Measurements from ENCODE around the gene CTR9. TPM values are rescaled to one million over a fixed set of nuclear protein-coding genes. Genes with fewer than 3 reads are reported as not detected.
A peak's percentile ranks its signal among the peaks of the same experiment; 100 is the strongest.

Gene CTR9
- total and polyA plus RNA-seq, 11 donors, result 9.4 to 28.4 (median 18.7) TPM

DNA sequence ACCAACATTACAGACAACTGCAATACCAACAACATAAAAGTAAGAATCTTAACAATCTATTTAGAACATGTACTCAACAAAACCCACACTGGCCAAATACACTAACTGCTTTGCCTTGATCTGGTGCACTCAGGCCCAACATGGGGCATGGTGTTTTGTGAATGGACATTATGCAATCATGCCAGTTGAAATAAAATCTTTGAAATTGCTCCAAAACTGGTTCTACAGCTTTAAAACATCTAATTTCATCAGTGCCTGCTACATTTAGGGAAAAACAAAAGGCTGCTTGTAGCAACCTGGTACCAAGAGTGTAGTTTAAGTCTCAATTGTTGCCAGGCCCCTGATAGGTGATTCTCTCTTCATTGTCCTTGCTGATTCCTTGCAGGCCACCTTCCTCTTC is 3.3 kb upstream of the CTR9 start:
- DNase-seq (no peak), ATAC-seq (no peak)
- Histone ChIP-seq H3K27ac (no peak overlapping the region), H3K9me3 (no peaks in the 10 kb centered on the region), H3K4me1 (peaks cover 0 to 30% (median 11%) of the 10 kb centered on the region in 12 donors), H3K36me3 (peaks cover 0 to 3% (median 0%) of the 10 kb centered on the region in 9 donors), H3K27me3 (no peaks in the 10 kb centered on the region), H3K4me3 (no peak overlapping the region)
- intact Hi-C loops (cut with DNase I), result no loop called here
- TF ChIP-seq, protein P1, sequence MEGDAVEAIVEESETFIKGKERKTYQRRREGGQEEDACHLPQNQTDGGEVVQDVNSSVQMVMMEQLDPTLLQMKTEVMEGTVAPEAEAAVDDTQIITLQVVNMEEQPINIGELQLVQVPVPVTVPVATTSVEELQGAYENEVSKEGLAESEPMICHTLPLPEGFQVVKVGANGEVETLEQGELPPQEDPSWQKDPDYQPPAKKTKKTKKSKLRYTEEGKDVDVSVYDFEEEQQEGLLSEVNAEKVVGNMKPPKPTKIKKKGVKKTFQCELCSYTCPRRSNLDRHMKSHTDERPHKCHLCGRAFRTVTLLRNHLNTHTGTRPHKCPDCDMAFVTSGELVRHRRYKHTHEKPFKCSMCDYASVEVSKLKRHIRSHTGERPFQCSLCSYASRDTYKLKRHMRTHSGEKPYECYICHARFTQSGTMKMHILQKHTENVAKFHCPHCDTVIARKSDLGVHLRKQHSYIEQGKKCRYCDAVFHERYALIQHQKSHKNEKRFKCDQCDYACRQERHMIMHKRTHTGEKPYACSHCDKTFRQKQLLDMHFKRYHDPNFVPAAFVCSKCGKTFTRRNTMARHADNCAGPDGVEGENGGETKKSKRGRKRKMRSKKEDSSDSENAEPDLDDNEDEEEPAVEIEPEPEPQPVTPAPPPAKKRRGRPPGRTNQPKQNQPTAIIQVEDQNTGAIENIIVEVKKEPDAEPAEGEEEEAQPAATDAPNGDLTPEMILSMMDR (IDR thresholded peaks at IDR 0.05), result no peak
- no peak for TF ChIP-seq POLR2A (IDR thresholded peaks at IDR 0.05)

DNA sequence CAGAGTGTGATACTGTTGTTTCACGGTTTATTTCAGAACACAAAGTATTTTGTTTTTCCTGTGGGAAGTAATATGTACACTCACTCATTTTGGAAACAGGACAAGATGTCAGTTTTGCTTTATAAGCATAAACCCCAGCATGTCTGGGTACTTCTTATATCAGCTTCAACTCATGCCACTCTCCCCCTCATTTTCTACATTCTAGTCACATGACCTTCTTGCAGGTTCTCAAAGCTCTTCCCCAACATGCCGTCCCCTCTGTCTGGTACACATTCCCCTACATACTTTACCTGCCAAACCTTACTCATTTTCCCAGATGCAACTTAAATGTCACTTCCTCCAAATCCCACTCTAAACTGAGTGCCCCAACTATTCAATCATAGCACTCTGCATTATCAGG is 1.6 kb upstream of the CTR9 start:
- Histone ChIP-seq H3K4me3 (no peak overlapping the region), H3K4me1 (peaks cover 0 to 25% (median 14%) of the 10 kb centered on the region in 12 donors), H3K9me3 (no peaks in the 10 kb centered on the region), H3K27me3 (no peaks in the 10 kb centered on the region), H3K27ac (no peak overlapping the region), H3K36me3 (peaks cover 0 to 20% (median 0%) of the 10 kb centered on the region in 9 donors)
- intact Hi-C loops (cut with DNase I), result no loop called here
- ATAC-seq (no peak), DNase-seq (no peak)
- TF ChIP-seq, protein P1 (IDR thresholded peaks at IDR 0.05), result no peak
- no peak for TF ChIP-seq POLR2A (IDR thresholded peaks at IDR 0.05)
- 62 to 70% (median 68%) methylated on average over 2 of the region's 2 CpGs for WGBS, 4 donors

DNA sequence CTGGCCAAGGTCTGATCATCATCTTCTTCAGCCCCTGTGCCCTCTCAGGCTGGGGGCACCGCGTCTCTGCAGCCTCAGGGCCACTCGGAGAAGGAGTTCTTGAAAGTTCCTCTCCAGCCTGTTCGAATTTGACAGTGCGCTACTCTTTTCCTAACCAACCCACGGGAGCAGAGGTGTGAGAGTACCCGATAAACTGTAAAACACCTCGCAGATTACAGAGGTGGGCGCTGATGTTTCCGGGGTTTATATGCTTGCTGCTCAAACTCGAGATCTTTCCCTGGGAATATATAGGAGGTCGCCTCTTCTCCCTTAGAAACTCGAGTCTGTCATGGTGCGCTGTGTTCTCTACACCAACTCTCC is 515 bp downstream of the CTR9 start:
- Histone ChIP-seq H3K27ac (peak overlapping the region; percentile 87 to 98 (median 92)), H3K4me1 (peaks cover 0 to 25% (median 14%) of the 10 kb centered on the region in 12 donors), H3K9me3 (no peaks in the 10 kb centered on the region), H3K27me3 (no peaks in the 10 kb centered on the region), H3K4me3 (peak overlapping the region; percentile 61 to 98 (median 92)), H3K36me3 (peaks cover 0 to 41% (median 3%) of the 10 kb centered on the region in 9 donors)
- peak in 3 of 4 donors; percentile 15 to 38 (median 28) for ATAC-seq
- 0 to 1% (median 1%) methylated on average over 14 of the region's 14 CpGs for WGBS, 4 donors
- no peak for DNase-seq
- TF ChIP-seq, protein P1 (IDR thresholded peaks at IDR 0.05), result no peak
- TF ChIP-seq POLR2A (IDR thresholded peaks at IDR 0.05), result no peak
- intact Hi-C loops (cut with DNase I), result loop anchor here in 1 of 10 donors (2.0 to 5.0 kb wide), 2 partner anchors 56 to 107 kb away; partner anchors contain the start of genes EIF4G2 and ZBED5

DNA sequence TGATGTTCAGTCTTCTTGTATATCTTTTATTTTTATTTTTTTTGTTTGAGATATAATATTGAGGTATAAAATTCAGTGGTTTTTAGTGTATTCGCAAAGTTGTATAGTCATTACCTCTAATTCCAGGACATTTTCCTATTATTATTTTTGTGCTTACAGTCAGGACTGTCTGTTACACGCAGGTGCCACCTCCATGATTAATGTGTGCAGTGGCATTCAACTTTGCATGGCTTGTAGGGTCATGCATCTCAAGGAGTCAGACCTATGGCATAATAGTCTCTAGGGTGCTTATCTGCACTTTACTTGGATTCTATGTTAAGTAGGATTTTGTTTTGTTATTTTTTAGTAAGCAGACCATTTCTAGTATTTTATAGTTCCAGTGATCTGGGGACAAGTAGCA is 1.0 kb downstream of the CTR9 start:
- intact Hi-C loops (cut with DNase I), result loop anchor here in 1 of 10 donors (5.0 kb wide), 1 partner anchor 55 kb away; the partner anchor contains the start of gene EIF4G2

More for the DNA sequence above, 1.0 kb downstream of the CTR9 start:
- DNase-seq, result no peak
- no peak for ATAC-seq
- H3K36me3 ChIP-seq, result peaks cover 0 to 46% (median 3%) of the 10 kb centered on the region in 9 donors
- WGBS, 4 donors, result 38 to 50% (median 48%) methylated on average over 2 of the region's 2 CpGs
- peak overlapping the region in 4 of 12 donors; percentile 89 to 97 (median 92) for H3K27ac ChIP-seq
- no peaks in the 10 kb centered on the region for H3K27me3 ChIP-seq
- TF ChIP-seq, protein P1 (IDR thresholded peaks at IDR 0.05), result no peak
- no peak for TF ChIP-seq POLR2A (IDR thresholded peaks at IDR 0.05)
- H3K4me1 ChIP-seq, result peaks cover 0 to 25% (median 14%) of the 10 kb centered on the region in 12 donors
- H3K9me3 ChIP-seq, result no peaks in the 10 kb centered on the region
- peak overlapping the region; percentile 61 to 98 (median 92) for H3K4me3 ChIP-seq

Data from heart left ventricle (tissue), 16 donors.